NOMO-1 (cell line): ENCODE measurements around the gene IDI1.
A peak's percentile ranks its signal among the peaks of the same experiment; 100 is the strongest.
"Not testable (repeated sequence)": the region's sequence is repeated elsewhere in the genome, so short reads cannot be mapped to it uniquely, and the experiment has no call there.

ENCODE experiments used
- DNase-seq, 2 experiments: peaks; one replicate each; lab custom pipeline; 2025; ENCODE audit not compliant: unreplicated experiment in 2 of 2; lab: John Stamatoyannopoulos, UW

IDI1 gene

GRCh38 chr10:1064964-1065247 is 16.0 kb upstream of the IDI1 start:
- no peak for DNase-seq

GRCh38 chr10:1063232-1063865 is 14.4 kb upstream of the IDI1 start:
- DNase-seq: no peak

GRCh38 chr10:1061930-1062774 is 13.2 kb upstream of the IDI1 start:
- no peak for DNase-seq

DNA sequence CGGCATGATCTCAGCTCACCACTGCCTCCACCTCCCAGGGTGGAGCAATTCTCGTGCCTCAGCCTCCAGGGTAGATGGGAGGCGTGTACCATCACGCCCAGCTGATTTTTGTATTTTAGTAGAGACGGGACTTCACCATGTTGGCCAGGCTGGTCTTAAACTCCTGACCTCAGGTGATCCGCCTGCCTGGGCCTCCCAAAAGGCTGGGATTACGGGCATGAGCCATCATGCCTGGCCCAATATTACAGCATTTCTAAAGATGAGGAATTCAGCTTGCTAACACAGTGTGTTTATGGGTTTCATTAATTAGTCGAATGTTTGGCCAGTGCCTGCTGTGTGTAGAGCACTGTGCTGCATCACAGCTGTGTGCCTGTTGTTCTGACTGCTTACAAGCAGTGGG is 11.0 kb upstream of the IDI1 start:
- no peak for DNase-seq

GRCh38 chr10:1058017-1058416 is 9.1 kb upstream of the IDI1 start:
- no peak for DNase-seq

DNA sequence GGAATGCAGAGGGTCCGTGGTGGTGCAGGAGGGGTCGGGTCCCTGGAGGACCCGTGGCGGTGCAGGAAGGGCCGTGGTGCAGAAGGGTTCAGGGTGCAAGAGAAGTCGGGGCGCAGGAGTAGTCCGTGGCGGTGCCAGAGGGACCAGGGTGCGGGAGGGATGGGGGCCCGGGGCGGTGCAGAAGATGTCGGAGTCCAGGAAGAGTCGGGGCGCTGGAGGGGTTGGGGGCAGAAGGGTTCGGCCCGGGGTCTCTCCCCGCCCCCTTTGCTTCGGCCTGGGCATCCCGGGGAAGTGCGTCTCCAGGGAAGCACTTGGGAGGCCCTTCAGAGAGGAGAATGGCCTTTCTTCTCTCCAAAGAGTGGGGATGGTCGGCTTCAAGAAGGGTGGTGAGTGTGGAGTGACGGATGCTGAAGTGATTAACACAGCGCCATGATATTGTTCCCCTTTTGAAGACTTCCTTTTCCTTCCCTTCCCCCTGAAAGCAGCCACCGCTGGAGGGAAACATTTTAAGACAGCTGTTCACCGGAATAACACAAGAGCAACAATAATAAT is 8.3 kb upstream of the IDI1 start:
- DNase-seq: peak; percentile 35 to 86

DNA sequence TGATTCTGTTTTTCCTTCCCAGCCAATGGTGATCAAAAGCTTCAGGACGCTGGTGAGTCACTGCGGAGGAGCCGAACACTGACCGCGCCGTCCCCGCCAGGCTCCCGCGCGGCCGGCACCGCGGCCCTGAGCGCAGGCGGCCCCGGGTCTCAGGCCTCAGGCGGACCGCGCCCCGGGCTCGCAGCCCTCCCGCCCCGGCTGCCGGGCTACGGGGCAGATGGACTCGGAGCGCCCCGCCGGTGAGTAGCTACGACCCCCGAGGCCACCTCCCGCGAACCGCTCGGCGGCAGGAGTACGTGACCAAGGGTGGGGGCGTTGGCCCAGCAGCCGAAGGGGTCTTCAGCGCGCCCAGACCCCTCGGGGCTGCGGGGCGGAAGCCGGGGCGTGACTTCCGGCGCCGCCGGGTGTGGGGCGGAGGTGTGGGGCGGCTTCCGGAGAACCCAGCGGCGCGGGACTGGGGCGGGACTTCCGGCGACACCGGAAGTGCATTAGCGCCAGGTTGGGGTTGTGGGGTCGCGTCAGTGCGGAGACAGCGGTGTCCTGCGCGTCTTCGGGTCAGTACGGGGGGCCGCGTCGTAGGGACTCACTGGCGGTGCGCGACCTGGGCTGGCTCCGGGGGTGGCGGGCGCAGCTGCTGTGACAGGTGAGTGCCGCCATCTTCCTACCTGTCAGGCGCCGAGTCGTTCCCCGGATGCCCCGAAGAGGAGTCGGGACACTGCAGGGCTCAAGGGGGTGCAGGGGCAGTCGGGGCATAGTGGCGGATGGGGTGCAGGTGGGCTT is 7.6 kb upstream of the IDI1 start, which contains the start of gene WDR37:
TSS of gene WDR37 (plus strand) at position 60 of the 780 bp plus-strand sequence. CDS start 15,771 bp downstream, outside the sequence.
- DNase-seq: peak; percentile 62 to 82

GRCh38 chr10:1054684-1055083 is 5.8 kb upstream of the IDI1 start:
- no peak for DNase-seq

DNA sequence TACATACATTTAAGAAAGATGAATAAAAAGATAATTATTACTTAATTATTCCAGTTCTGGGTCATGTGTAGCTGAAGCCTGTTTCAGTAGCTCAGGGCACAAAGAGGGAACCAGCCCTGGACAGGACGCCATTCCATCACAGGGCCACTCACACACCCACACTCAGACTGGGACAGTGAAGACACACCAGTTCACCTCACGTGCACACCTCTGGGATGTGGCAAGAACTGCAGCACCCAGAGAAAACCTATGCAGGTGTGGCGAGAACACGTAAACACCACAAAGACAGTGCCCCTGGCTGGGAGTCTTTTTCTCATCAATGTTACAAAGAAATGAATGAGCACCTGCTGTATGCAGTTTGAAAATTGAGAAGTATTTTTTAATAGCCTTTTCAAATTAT is 1.6 kb upstream of the IDI1 start:
- DNase-seq: peak in 1 of 2 experiments; percentile 5

DNA sequence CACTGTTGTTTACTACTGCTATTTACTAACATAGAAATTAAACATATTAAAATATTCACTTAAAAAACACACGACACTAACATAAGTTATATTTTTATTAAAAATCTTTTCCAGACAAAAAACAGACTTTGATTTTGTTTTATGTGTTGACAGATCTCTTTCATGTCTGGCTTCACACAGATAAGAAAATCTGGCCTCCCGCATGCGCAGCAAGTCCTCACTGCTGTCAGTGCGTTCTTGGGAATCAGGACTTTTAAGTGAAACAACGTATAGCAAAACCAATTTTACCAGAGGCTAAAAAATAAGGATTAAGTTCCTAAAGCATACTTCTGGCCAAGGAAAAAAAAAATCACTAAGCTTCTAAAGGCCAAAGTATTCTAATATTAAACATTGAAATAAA is 1.2 kb upstream of the IDI1 start:
- peak in 1 of 2 experiments; percentile 20 for DNase-seq

DNA sequence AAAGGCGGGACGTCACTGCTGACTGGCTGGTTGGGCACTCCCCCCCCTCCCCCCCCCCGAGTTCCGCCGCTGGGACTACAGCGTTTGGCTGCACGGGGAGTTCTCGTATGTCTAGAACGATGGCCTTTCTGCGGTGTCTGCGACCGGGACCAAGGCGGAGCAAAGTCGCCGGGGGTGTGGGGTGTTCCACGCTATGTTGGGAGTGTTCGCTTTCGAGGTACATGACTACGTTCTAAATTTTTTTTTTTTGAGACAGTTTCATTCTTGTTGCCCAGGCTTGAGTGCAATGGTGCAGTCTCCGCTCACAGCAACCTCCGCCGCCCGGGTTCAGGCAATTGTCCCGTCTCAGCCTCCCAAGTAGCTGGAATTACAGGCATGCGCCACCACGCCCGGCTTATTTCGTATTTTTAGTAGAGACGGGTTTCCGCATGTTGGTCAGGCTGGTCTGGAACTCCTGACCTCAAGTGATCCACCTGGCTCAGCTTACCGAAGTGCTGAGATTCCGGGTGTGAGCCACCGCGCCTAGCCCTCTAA is 573 bp upstream of the IDI1 start:
- no peak for DNase-seq

GRCh38 chr10:1048349-1048731 is 579 bp downstream of the IDI1 start:
- peak in 1 of 2 experiments; percentile 20 for DNase-seq

- DNase-seq: no peak
Observed at GRCh38 chr10:1047937-1048336, 982 bp downstream of the IDI1 start.

- no peak for DNase-seq
Observed at GRCh38 chr10:1045415-1045814, 3.5 kb downstream of the IDI1 start.

DNA sequence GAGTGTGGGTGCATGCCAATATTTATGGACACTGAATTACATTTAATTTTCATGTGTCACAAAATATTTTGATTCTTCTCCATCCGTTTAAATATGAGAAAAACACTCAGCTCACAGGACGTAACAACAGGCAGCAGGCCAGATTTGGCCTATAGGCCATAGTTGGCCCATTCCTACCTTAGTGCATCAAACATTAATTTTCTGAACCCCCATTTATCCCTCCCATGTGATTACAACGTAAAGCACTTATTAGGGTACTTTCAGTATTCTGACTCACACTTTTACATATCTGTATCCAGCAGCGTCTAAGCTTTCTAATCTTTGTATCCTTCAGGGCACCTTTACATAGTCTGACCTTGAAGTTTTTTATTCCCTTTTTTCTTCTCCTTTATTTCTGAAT is 4.0 kb downstream of the IDI1 start:
- no peak for DNase-seq

DNA sequence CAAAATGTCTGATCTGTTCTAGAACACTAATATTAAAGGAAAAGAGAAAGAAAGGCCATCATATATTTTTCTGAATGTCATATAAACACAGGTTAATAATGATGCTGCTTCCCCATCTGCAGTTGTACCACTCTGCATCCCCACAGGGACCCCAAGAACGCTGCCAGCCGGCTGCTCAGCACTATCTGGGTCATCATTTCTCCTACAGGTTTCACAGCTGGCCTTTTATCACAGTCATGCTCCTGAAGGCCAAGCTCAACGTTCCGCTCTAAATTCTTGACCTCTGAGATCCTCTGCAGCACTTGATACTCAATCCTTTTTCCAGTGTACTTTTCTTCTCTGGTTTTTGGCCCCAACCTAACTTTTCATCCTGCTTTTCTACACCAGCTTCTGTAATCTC is 4.8 kb downstream of the IDI1 start:
- DNase-seq: no peak

GRCh38 chr10:1043532-1043995 is 5.4 kb downstream of the IDI1 start:
- DNase-seq: peak; percentile 13 to 77

DNA sequence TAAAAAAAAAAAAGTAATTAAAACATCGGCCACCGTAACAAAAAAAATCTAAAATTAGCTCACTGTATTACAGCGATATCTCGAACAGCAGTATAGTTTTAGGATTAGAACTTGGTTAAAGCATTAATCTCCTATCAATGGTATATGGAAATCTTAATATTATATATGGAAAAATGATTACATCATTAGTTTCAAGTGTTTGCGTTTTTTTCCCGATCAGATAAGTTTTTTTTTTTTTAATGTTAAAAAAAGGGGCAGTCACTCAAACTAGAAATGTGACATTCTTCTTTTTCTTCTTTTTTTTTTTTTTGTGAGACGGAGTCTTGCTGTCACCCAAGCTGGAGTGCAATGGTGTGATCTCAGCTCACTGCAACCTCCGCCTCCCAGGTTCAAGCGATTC is 7.4 kb downstream of the IDI1 start:
- no peak for DNase-seq

DNA sequence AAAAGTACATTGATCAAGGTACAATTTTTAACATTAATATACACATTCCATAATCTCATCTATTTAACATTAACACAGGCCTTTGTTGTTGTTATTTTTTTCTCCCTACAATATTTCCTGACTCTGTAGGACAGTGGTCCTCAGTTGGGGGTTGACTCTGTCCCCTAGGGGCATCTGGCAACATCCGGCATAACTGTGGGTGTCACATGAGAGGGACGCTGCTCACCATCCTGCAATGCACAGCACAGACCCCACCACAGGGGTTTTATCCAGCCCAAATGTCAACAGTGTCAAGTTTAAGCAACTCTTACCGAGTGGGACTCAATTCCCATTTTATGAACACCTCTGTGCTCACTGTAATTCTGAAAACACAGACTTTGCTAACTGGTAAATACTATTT is 8.8 kb downstream of the IDI1 start:
- no peak for DNase-seq

GRCh38 chr10:1038769-1039168 is 10.2 kb downstream of the IDI1 start:
- not testable (repeated sequence) for DNase-seq

- no peak for DNase-seq
Observed at GRCh38 chr10:1037098-1037497, 11.8 kb downstream of the IDI1 start.
